Measurements from ENCODE around the gene CIB4.
A peak's percentile ranks its signal among the peaks of the same experiment; 100 is the strongest.

The CIB4 gene

DNA sequence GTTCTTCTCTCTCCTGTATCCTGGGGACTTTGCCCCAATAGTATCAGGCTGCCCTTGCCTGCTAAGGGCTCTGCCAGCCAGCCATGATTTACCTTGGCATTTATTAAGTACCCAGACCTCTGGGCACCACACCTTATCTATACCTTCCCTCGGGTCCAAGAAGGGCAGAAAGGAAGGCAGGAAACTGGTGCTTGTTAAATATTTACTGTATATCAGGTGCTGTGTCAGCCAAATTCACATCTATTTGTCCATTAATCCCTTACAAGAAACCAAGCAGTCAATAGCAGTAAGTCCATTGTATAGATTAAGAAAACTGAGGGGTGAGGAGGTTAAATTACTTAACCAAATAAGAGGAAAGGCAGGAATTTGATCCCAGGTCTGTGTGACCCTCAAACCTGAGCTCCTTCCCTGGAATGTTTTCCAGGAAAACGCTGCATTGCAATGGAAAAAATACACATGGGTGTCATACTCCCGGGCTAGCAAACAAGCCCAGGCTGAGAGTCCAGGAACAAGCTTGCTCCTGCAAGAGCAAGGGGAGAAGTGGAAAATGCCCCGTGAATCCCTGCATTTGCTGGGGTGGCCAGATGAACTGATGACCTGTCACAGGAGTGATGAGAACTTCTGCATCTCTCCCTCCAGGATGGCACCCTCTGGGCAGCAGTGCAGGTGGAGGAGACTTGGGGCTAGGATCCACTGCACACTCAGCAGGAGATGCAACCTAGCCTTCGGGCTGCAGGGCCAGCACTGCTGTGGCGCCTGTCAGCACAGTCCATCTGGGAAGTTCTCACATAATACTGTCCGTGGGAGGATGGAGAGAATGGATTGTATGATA is 30.4 kb downstream of the CIB4 start:
- TF ChIP-seq, protein P1, sequence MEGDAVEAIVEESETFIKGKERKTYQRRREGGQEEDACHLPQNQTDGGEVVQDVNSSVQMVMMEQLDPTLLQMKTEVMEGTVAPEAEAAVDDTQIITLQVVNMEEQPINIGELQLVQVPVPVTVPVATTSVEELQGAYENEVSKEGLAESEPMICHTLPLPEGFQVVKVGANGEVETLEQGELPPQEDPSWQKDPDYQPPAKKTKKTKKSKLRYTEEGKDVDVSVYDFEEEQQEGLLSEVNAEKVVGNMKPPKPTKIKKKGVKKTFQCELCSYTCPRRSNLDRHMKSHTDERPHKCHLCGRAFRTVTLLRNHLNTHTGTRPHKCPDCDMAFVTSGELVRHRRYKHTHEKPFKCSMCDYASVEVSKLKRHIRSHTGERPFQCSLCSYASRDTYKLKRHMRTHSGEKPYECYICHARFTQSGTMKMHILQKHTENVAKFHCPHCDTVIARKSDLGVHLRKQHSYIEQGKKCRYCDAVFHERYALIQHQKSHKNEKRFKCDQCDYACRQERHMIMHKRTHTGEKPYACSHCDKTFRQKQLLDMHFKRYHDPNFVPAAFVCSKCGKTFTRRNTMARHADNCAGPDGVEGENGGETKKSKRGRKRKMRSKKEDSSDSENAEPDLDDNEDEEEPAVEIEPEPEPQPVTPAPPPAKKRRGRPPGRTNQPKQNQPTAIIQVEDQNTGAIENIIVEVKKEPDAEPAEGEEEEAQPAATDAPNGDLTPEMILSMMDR (IDR thresholded peaks at IDR 0.05) = no peak
- Histone ChIP-seq H3K4me1 (peaks cover 24% of the 10 kb centered on the region), H3K27ac (no peak overlapping the region)

DNA sequence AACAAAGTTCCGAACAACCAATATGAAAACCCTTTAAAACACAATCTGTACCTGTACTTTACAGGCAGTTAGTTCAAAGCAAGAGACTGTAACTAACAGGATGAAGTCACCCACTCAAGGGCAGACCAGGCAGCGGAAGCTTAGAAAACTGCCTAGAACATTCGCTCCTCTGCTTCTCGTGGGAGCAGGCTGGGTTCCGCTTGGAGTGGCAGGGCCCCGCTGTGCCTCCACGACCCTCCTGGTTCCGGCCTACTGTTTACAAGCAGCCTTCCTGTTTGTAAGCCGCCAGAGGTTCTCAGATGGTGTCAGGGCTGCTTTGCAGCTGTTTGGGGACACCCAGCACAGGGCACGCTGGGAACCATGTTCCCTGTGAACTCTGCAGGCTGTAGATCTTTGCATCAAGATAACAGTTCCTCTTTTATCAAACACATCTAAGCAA is 31.3 kb downstream of the CIB4 start:
- no peak overlapping the region for H3K9ac ChIP-seq
- no peak overlapping the region for H3K27ac ChIP-seq
- H3K36me3 ChIP-seq (ENCODE audit: control insufficient read depth, insufficient read depth, low read length) = no peaks in the 10 kb centered on the region
- no peaks in the 10 kb centered on the region for H3K9me3 ChIP-seq (ENCODE audit: control insufficient read depth, low read length)
- H3K4me3 ChIP-seq (ENCODE audit: low read depth, low read length) = no peak overlapping the region
- TF ChIP-seq, protein P1 (IDR thresholded peaks at IDR 0.05) = no peak
- no peaks in the 10 kb centered on the region for H3K27me3 ChIP-seq (ENCODE audit: control insufficient read depth, insufficient read depth, low read length)
- H2AFZ ChIP-seq = peak overlapping the region; percentile 75
- peaks cover 24% of the 10 kb centered on the region for H3K4me1 ChIP-seq
- H3K4me2 ChIP-seq (ENCODE audit: low read length) = peak overlapping the region; percentile 11
- no peaks in the 10 kb centered on the region for H3K79me2 ChIP-seq

More for the DNA sequence above, 30.4 kb downstream of the CIB4 start:
- Histone ChIP-seq H3K27me3 (ENCODE audit: control insufficient read depth, insufficient read depth, low read length) (no peaks in the 10 kb centered on the region), H3K4me3 (ENCODE audit: low read depth, low read length) (no peak overlapping the region), H3K9me3 (ENCODE audit: control insufficient read depth, low read length) (no peaks in the 10 kb centered on the region), H2AFZ (peak overlapping the region; percentile 75), H3K4me2 (ENCODE audit: low read length) (peak overlapping the region; percentile 11), H3K9ac (no peak overlapping the region), H3K36me3 (ENCODE audit: control insufficient read depth, insufficient read depth, low read length) (no peaks in the 10 kb centered on the region), H3K79me2 (no peaks in the 10 kb centered on the region)

DNA sequence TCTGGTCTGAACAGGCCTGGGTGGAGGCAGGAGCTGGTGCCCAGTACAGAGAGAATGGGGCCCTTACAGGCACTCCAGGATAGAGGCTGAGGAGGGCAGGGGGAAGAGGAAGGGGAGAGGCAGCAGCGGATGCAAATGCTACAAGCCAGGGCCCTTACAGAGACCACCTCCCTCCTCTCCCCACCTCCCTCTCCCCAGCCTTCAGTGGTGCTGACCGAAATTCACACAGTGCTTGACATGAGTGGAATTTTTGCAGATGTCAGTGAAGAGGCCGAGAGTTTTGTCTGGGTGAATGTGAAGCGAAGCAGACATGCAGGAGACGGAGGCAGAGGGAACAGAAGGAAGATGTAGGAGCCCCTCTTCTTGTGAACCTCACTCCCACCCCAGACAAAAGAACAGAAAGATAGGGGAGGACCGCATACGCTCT is 31.9 kb downstream of the CIB4 start:
- Histone ChIP-seq H3K27me3 (ENCODE audit: control insufficient read depth, insufficient read depth, low read length) (no peaks in the 10 kb centered on the region), H3K4me3 (ENCODE audit: low read depth, low read length) (no peak overlapping the region), H3K27ac (no peak overlapping the region), H3K36me3 (ENCODE audit: control insufficient read depth, insufficient read depth, low read length) (no peaks in the 10 kb centered on the region), H2AFZ (peak overlapping the region; percentile 75), H3K79me2 (no peaks in the 10 kb centered on the region), H3K4me1 (peaks cover 24% of the 10 kb centered on the region), H3K9me3 (ENCODE audit: control insufficient read depth, low read length) (no peaks in the 10 kb centered on the region), H3K9ac (no peak overlapping the region), H3K4me2 (ENCODE audit: low read length) (peak overlapping the region; percentile 11)
- TF ChIP-seq, protein P1 (IDR thresholded peaks at IDR 0.05) = no peak

DNA sequence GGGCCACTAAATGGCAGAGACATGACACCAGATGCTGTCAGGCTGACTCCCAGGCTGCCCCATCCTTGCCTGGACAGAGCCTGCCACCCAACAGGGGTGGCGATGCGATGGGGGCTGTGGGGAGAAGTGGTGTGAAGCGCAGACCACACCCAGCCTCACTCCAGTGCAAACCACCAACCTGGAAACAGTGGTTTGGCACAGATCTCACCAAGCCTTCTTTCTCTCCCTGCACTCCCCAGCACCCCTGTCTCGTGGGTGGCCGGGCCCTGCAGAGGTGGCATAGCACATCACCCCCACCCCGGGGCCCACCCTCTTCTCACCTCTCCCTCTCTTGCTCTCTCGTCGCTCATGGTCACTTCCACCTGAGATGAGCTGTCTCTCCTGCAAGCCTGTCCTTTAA is 32.6 kb downstream of the CIB4 start:
- H3K4me1 ChIP-seq = peaks cover 24% of the 10 kb centered on the region

More for the DNA sequence above, 32.6 kb downstream of the CIB4 start:
- Histone ChIP-seq H3K4me3 (ENCODE audit: low read depth, low read length) (no peak overlapping the region), H2AFZ (no peak overlapping the region), H3K27me3 (ENCODE audit: control insufficient read depth, insufficient read depth, low read length) (no peaks in the 10 kb centered on the region), H3K27ac (no peak overlapping the region), H3K4me2 (ENCODE audit: low read length) (no peak overlapping the region), H3K79me2 (no peaks in the 10 kb centered on the region), H3K9ac (no peak overlapping the region), H3K9me3 (ENCODE audit: control insufficient read depth, low read length) (no peaks in the 10 kb centered on the region), H3K36me3 (ENCODE audit: control insufficient read depth, insufficient read depth, low read length) (no peaks in the 10 kb centered on the region)
- TF ChIP-seq, protein P1 (IDR thresholded peaks at IDR 0.05) = no peak

All from parathyroid adenoma (tissue), 2 donors.